HK-2 (cell line): ENCODE results near the gene WASF2.
"Not testable (repeated sequence)": the region's sequence is repeated elsewhere in the genome, so short reads cannot be mapped to it uniquely, and the experiment has no call there.

Experiments
- DNase-seq: peaks from one replicate; pipeline ENCODE4 v3.0.0-alpha.2; 2018; ENCODE audit not compliant: unreplicated experiment

The WASF2 gene

DNA sequence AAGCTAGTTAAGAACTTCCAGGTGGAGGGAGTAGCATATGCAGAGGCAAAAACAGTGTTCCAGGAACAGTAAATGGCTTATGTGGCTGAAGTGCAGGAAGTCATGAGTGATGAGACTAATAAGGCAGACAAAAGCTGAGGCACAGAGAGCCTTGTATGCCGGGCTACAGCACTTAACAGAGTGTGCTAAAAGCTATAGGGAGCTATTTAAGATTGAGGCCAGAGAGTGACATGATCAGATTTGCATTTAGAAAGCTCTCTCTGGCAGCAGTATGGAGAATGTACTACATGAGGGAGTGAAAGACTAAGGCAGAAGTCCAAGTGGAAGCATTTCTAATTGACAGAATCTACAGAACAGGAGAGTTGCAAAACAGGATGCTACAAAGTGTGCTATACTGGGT is 38.6 kb downstream of the WASF2 start:
- DNase-seq = no peak

DNA sequence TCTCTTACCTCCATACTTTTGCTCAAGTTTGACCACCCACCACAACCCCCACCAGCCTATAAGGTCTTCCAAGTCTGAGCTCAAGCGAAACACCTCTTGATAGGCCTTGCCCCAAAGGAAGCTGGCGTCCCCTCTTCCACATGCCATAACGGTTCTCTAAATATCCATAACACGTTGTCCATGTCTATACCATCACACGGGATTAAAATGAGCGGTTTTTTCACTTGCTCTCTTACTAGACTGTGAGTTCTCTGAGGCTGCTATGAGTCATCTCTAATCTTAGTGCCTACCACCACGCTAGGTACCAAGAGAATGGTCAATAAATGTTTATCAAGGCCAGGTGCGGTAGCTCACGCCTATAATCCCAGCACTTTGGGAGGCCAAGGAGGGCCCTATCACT is 41.0 kb downstream of the WASF2 start:
- no peak for DNase-seq

DNA sequence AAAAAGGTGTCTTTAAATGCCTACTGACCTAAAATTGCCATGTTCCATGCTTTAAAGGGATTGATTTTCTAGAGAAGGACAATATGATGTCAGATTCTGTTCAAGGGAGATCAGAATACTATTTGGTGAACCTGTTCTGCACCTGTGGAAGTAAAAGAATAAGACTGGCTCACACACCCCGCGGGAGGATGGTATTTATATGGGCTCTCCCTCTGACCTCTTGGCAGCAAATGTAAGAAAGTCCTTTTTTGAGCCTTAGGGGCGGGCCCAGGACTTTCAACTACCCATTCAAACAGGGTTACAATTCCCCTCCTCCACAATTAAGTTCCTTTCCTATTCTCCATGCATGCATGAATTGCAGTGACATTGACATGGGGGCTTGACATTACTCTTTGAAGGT is 42.1 kb downstream of the WASF2 start:
- no peak for DNase-seq

DNA sequence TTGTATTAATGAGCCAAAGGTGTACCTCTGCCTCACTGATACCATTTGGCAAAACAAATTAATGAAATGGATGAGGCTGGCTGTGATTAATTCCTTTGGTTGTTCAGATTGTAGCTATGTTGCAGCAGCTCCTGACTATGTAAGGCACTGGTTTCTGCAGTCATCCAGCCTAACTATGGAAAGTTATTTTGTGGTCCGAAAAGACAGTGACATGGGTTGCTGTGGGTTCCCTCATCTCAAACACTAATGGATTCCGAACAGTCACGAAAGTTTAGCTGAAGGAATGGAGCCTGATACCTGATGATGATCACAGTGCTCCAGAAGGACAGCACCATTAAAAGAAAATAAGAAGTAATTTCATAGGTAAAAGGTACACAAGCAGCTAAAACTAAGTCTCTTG is 42.6 kb downstream of the WASF2 start:
- no peak for DNase-seq

DNA sequence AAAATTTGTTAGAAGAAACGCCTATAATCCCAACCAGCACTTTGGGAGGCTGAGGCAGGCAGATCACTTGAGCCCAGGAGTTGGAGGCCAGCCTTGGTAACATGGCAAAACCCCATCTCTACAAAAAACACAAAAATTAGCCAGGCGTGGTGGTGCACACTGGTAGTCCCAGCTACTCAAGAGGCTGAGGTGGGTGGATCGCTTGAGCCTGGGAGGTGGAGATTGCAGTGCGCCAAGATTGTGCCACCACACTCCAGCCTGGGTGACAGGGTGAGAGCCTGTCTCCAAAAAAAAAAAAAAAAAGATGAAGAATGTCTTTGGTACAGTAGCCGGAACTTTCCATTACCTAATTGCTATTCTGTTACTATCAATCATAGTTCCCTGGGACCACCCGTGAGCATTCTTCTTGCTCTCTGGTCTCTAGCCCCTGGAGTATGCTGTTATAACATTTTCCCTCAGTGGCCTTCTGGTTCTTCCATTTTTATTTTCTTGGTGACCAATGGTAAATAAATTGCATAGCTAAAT is 43.4 kb downstream of the WASF2 start:
- DNase-seq = no peak

DNA sequence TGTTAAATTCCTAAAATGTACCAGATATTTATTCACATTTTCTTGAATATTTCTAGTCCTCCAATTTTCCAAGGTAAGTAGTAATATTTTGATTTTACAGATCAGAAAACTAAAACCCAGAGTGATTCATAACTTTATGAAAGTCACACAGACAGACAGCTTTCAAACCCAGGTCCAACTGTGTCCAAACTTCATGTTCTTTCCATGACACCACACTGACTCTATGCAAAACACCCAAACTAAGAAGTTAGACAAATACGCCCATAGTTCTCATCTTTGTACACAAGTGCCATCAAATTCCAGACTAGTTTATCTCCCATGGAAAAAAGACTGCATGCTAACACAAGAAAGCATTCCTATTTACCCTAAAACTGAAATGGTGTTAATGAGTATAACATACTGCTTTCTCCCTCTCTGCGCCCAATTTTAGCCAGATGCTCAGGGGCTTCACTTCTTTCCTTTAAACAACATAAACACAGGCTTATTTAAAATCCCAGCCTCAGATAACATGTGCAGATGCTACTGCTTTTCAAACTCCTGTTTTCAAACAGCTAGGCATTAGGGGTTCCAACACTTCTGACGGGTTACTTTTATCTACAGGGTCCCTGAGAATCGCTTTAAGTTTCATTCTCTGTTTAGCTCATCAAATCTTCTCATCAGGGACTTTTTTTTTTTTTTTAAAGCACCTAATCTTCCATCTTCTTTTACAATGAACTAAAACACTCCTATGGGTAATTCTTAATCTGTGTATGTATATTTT is 44.6 kb downstream of the WASF2 start:
- no peak for DNase-seq

DNA sequence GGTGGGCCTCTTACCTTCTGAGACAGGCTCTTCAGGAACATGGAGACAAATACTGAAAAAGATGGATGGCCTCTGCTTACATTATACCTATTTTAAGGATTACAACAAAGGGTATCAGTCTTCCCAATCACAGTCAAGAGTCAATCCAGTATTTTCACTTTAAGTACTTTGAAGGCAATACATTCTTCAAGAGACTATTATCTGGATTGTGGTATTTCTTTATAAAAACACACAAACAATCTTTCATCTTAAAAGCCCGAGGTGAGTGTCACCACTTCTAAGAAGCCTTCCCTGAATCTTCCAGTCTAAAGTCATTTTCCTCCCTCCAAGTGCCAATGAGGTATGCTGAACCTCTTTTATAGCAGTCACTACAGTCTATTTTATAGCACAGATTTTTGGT is 45.3 kb downstream of the WASF2 start:
- DNase-seq = no peak

DNA sequence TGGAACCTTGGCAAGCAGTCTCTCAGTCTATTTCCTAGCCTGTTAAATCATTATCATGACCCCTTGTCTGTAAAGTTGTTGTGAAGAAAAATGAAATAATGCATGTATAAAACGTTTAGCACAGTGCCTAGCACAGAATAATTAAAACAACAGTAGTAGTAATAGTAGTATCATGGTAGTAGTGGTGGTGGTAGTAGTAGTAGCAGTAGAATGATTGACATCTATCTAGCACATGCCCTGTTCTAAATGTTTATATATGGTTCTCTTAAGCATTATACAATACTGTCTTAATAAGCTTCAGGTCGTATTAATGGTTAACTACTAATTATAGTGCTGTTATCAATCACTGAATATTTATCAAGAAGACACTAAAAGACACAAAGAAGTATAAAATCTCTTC is 50.8 kb downstream of the WASF2 start:
- DNase-seq = no peak

DNA sequence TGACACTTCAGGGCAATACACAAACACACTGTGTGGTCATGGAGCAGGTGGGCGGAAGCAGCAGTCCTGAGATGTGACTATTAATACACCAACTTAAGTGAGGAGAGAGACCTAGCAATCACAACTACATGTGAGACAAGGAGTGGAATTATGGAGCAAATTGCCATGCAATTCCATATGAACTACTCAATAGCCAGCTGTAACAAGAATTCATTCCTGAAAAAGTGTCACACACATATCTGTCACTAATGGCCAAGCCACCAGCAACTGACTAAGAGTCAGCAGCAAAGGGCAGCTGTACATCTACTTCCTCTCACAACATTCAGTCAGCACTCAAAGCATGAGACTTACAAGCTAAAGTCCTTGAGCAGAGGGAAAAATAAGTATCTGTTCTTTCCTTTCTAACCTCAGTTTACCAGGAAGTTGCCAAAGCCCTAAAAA is 51.3 kb downstream of the WASF2 start:
- DNase-seq = no peak

DNA sequence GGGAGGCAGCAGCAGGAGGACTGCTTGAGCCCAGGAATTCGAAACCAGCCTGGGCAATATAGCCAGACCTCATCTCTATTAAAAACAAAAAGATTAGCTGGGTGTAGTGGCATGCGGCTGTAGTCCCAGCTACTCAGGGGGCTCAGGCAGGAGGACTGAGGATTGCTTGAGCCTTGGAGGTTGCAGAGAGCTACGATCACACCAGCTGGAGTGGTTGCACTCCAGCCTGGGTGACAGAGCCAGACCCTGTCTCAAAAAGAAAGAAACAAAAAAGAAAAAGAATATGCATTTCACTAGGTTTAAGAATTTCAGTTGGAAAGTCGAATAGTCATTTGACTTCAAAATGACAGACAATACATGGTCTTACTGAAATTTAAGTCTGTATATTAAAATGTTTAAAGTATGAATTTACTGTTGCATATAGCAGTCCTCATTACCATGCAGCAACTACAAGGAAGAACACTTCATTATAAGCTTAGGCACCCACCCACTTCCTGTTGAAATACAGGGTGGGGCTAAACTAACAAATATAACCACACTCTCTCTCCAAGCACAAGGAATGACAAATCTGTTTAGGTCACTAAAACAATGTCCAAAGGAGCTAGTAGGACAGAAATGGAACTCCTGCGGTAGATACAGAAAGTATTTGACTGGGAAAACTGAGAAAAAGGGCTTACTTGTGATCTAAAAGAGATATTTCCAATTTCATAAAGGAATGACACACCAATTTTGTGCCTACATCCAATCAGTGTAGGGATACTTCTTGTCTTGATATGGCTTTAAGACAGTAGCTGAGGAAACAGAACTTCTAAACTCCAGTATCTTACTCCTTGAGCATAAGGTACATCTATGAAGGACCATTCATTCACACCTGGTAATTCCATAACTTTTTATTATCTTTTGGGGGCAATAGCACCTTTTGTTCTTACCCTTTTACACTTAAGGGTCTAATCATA is 53.5 kb downstream of the WASF2 start:
- no peak for DNase-seq

DNA sequence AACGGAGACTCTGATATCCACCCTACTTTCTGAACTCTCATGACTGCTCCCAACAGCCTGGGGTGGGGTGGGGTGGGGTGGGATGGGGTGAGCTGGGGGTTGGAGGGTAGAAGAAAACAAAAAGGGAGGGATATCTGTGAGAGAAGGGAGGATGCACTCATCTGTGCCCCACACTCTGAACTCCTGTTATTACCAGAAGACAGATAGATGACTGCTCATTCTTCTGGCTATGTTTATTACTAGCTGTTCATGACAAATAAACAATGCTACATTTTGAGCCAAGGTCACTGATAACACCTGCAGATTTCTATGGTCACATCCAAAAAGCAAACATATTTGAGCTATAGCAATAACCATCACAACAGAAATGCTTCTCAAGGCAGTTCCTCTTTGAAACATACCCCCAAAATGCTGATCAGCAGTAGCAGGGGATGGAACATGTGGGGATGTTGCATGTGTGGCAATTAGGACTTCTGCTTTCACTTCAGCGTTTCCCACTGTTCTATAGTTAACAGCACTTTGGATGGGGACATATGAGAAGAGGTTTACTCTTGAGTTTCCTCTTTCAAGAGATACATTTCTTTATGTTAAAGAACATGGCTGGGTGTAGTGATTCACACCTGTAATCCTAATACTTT is 54.3 kb downstream of the WASF2 start:
- no peak for DNase-seq

DNA sequence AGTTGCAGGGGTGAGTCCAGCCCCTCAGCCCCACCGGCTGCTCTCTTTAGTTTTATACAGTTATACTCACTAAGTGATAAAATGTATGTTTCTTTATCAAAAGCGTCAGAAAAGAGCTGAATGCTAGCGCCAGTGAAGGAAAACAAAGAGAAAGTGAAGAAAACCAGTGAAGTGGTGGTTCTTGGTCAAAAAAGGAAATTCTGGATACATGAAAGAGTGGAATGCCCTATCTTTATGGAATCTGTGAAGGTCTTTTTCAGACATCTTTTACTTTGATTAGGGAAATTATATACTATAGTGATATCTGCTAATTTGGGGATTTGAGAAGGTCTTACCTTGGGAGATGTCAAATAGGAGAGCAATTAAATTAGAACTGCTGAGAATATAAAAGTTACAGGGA is 56.3 kb downstream of the WASF2 start:
- DNase-seq = no peak

DNA sequence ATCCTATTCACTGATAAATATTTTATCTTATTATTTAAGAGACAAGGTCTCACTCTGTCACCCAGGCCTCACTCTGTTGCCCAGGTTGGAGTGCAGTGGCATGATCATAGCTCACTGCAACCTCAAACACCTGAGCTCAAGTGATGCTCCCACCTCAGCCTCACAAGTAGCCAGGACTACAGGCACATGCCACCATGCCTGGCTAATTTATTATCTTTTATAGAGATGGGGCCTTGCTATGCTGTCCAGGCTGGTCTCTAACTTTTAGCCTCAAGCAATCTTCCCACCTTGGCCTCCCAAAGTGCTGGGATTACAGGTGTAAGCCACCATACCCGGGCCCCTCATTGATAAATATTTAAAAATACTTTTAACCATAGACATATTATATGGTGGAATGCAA is 57.2 kb downstream of the WASF2 start:
- not testable (repeated sequence) for DNase-seq

DNA sequence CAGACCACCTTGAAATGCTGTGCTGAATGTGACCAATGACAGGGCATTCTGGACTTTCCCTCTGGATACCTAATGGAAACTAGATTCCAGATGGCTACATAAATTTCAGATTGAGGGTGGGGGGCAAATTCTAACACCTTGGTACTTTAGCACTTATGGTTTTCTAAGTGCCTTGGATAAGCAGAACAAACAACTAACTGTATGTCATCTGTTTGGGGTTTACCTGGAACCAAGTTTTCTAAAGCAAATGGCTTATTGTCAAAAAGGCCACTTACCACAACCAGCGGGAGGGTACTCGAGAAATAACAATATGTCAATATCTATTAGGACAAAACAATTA is 58.4 kb downstream of the WASF2 start:
- DNase-seq = no peak

DNA sequence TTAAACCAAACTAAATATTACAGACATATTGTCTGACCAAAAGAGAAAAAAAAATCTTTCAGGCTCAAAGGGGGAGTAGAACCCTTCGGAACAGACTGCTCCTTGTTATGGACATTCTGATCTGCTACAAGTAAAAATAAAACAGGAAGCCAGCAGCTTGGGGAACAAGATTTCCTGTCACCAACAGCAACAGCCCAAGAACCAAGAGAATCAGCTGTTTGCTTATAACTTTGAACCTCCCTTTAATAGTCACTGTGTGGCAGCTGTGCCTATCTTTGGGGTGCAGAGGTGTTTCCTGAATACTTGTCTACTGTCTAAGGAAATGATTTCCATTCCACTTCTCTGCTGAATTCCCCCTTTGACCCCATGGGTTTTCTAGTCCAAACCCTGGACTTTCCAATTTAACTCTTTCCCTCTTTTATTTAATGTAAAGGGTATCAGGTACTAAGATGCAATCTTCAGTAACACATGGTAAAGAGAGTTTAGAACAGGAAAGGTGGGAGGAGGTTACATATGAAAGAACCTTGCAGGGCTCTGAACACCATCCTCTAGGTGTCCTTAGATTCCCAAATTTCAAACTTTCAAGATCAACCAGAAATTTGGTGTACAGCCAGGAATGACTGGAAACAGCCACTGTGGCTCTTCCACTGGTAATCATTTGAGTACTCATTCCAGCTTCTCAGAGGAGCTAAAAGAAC is 58.9 kb downstream of the WASF2 start:
- DNase-seq = no peak

DNA sequence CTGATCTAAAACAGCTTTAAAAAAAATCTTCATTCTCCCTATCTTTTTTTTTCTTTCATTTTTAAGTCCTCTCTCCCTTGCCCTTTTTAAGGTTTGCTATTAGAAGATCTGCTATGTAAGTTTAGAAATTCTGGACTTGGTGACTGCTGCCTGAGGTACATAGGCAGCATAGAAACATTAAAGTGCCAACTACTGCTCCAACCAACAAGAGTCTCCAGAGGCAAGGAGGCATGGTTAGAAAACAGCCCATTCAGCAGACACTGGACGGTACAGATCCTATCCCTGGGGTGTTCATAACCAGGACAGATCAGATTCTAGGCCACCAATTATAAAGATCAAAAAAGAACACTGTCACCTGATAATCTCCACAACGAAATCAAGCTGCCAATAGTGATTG is 60.9 kb downstream of the WASF2 start:
- no peak for DNase-seq

DNA sequence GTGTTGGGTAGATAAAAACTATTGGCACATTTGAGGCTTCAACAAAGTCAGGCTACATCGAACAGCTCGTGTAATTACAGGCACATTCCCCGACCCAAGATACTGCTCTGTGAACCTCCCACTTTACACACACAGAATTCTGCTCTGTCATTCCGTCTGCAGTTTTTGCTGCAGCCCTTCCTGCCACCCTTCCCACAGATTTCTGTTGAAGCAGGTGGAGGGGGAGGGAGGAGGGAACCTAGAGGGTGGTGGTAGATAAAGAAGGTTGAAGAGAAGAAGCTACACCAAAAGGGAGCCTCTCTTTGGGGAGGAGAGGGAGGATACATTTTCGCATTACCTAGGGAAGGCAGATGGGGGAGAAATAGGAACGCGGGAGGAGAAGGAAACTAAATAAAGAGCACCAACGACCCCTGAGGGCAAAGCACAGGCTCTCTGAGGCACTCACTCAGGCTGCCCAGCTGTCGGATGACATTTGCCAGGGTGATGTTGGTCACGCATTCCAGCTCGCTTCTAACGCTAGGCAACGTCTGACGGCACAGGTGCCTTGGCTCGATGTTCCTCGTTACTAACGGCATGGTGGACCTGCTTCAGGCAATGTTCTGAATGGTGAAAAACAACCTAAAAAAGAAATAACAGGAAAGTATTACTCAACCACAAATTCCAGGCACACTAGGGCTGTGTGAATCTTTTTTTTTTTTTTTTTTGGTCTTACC is 61.5 kb downstream of the WASF2 start:
- DNase-seq = no peak

DNA sequence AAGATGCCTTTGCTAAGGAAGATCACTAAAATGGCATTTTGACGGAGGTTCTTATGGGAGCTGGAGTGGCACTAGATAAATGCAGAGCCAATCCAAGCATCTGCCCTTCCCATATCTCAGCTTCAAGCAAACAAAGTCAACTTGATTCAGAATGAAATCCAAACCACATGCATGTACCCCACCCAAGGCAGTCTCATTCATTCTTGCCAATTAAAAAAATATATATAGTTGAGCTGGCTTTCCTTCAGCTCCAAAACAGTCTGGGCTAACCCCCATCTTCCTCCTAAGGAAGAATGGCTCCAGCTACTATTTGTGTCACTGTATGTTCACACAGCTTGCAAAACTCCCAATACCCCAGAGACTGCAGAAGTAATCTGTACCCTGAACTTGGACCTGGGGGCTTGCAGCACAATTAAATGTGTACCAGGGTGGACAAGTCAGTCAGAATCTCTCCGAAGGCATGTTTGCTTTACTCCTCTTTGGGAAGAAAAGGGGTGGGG is 62.1 kb downstream of the WASF2 start:
- no peak for DNase-seq

DNA sequence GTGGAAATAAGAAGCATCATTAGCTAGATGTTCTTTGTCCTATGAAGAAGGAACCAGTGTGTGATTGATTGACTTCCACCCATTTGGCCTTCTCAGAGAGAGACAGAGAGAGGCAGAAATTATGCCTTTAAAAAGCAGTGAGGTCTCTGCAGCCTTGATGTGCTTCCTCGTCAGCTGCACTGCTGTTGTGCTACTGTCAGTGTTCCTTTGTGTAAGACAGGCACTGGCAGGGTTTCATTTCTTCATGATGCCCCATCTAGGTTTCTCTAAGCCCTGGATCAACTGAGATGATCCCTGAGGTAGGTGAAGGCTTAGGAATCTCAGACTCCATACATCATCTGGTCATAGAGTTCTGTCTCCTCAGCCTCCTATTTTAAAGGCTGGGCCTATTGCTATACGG is 62.6 kb downstream of the WASF2 start:
- no peak for DNase-seq

DNA sequence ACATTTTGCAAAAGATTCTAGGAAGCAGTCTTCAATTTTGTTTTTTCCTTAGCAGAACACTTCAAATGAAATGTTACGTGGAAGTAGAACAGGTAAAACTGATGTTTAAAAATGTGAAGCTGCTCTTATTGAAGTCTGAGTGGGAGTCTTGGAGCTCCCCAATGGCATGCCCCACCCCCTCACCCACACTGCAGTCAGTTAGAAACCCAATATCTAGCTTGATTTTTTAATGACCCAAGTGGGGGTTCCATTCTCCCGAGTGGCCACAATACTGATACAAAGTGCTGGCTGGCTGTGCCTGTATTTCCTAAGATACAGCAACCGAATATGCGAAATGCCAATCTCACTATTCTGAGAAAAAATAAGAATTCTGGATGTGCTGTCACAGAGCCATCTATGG is 66.3 kb downstream of the WASF2 start:
- DNase-seq = no peak
